Measurements from ENCODE around the gene P2RY11. TPM values are rescaled to one million over a fixed set of nuclear protein-coding genes. Genes with fewer than 3 reads are reported as not detected.

P2RY11 gene
- total and polyA plus RNA-seq, 4 donors, result 0.68 to 5.3 (median 3.7) TPM

- TF ChIP-seq, protein P1, sequence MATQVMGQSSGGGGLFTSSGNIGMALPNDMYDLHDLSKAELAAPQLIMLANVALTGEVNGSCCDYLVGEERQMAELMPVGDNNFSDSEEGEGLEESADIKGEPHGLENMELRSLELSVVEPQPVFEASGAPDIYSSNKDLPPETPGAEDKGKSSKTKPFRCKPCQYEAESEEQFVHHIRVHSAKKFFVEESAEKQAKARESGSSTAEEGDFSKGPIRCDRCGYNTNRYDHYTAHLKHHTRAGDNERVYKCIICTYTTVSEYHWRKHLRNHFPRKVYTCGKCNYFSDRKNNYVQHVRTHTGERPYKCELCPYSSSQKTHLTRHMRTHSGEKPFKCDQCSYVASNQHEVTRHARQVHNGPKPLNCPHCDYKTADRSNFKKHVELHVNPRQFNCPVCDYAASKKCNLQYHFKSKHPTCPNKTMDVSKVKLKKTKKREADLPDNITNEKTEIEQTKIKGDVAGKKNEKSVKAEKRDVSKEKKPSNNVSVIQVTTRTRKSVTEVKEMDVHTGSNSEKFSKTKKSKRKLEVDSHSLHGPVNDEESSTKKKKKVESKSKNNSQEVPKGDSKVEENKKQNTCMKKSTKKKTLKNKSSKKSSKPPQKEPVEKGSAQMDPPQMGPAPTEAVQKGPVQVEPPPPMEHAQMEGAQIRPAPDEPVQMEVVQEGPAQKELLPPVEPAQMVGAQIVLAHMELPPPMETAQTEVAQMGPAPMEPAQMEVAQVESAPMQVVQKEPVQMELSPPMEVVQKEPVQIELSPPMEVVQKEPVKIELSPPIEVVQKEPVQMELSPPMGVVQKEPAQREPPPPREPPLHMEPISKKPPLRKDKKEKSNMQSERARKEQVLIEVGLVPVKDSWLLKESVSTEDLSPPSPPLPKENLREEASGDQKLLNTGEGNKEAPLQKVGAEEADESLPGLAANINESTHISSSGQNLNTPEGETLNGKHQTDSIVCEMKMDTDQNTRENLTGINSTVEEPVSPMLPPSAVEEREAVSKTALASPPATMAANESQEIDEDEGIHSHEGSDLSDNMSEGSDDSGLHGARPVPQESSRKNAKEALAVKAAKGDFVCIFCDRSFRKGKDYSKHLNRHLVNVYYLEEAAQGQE (IDR thresholded peaks at IDR 0.05), result no peak
- TF ChIP-seq GABPA (IDR thresholded peaks at IDR 0.05 in 1 of 2, conservative IDR thresholded peaks at IDR 0.05 in 1 of 2) (no peak), RAD21 (IDR thresholded peaks at IDR 0.05) (no peak), HNF4G (IDR thresholded peaks at IDR 0.05) (no peak)
Observed at GRCh38 chr19:10084803-10085202, 26.7 kb upstream of the P2RY11 start (continued).

DNA sequence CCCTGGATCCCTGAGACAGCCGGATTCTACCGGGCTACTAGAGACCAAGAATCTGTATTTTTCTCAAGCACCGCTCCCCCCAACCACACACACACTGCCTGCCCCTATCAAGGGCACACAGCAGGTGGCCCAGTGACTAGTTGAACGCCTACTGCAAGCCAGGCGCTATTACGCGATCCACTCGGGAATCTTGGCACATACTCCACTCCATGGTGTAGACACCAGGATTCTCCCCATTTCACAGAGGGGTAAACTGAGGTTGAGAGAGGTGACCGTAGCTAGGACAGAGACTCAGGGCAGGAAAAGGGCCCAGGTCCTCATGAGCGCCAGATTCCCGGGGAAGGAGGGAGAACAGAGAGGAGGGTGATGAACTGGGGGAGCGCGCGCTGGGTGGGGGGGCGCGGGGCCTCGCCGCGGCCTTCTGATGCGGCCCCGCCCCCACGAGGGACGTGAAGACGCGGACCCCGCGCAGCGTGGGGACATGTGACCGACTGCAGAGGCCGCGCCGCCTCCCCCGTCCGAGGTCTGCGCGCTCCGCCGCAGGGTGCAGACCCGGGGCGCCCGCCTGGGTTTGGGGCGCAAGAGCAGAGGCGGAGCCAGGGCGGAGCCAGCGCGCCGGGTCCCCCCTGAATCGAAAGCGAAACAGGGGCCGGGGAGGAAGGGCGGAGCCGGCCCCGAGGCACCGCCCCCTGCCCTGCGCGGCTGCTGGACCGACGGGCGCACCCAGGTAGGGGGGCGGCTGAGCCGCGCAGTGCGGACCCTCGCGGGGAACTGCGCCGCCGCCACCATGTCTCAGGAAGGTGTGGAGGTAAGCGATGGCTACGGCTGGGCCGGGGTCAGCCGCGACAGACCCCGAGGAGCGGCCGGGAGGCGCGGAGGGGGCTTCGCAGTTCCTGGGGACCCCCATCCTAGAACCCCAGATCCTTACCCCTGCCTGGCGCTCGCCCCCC, 25.6 kb upstream of the P2RY11 start, which contains the start of gene SHFL:
TSS of gene SHFL (plus strand) at position 677 of the 950 bp plus-strand sequence. CDS start at position 788, 111 bp downstream.
- DNase-seq (ENCODE audit: low spot score), result peak; percentile 84
- Histone ChIP-seq H3K9ac (ENCODE audit: low read depth in 1 of 2, low read length in 2 of 2) (peak within 1 kb of the TSS; percentile 45 to 60), H3K27ac (ENCODE audit: low read depth in 1 of 2, low read length in 2 of 2) (peak within 1 kb of the TSS; percentile 95 to 97), H3K4me1 (ENCODE audit: control insufficient read depth in 4 of 4, insufficient read depth in 4 of 4, low read length in 3 of 4) (peaks cover 4 to 39% (median 27%) of the 10 kb centered on the region in 4 donors), H3K36me3 (ENCODE audit: control insufficient read depth in 4 of 4, insufficient read depth in 3 of 4, low read depth in 1 of 4, low read length in 3 of 4) (peaks cover 0 to 11% (median 11%) of the 10 kb centered on the region in 4 donors), H3K4me3 (ENCODE audit: low read depth in 1 of 3, low read length in 3 of 3) (peak within 1 kb of the TSS; percentile 72 to 87 (median 83)), H3K27me3 (ENCODE audit: control insufficient read depth in 4 of 4, insufficient read depth in 4 of 4, low read length in 3 of 4) (no peaks in the 10 kb centered on the region), H3K9me3 (ENCODE audit: control insufficient read depth in 4 of 4, low read length in 3 of 4) (no peaks in the 10 kb centered on the region)
- 4% methylated on average over 81 of the region's 81 CpGs for WGBS
- TF ChIP-seq NR2F2 (IDR thresholded peaks at IDR 0.05), result no peak
- TF ChIP-seq, protein P2, sequence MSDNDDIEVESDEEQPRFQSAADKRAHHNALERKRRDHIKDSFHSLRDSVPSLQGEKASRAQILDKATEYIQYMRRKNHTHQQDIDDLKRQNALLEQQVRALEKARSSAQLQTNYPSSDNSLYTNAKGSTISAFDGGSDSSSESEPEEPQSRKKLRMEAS (IDR thresholded peaks at IDR 0.05), result peak; percentile 20
- TF ChIP-seq HNF4A (conservative IDR thresholded peaks at IDR 0.05), result no peak
- TF ChIP-seq JUND (IDR thresholded peaks at IDR 0.05), result no peak
- no peak for TF ChIP-seq EGR1 (IDR thresholded peaks at IDR 0.05; ENCODE audit: low read depth in 2 of 2)
- TF ChIP-seq TAF1 (conservative IDR thresholded peaks at IDR 0.05), result no peak
- TF ChIP-seq RAD21 (IDR thresholded peaks at IDR 0.05), result no peak
- TF ChIP-seq, protein P1 (IDR thresholded peaks at IDR 0.05), result peak; percentile 36

Measured in liver (tissue), 9 donors.